CD4-positive, alpha-beta T cell treated with Interferon alpha-2 for 1 hour (primary cell): ENCODE measurements around the gene DYRK1A.
"Not testable (repeated sequence)": the region's sequence is repeated elsewhere in the genome, so short reads cannot be mapped to it uniquely, and the experiment has no call there.

ENCODE experiments used
- DNase-seq, 2 donors: peaks; one replicate each; pipeline ENCODE4 v3.0.0-alpha.2; 2020 to 2022

Gene DYRK1A

DNA sequence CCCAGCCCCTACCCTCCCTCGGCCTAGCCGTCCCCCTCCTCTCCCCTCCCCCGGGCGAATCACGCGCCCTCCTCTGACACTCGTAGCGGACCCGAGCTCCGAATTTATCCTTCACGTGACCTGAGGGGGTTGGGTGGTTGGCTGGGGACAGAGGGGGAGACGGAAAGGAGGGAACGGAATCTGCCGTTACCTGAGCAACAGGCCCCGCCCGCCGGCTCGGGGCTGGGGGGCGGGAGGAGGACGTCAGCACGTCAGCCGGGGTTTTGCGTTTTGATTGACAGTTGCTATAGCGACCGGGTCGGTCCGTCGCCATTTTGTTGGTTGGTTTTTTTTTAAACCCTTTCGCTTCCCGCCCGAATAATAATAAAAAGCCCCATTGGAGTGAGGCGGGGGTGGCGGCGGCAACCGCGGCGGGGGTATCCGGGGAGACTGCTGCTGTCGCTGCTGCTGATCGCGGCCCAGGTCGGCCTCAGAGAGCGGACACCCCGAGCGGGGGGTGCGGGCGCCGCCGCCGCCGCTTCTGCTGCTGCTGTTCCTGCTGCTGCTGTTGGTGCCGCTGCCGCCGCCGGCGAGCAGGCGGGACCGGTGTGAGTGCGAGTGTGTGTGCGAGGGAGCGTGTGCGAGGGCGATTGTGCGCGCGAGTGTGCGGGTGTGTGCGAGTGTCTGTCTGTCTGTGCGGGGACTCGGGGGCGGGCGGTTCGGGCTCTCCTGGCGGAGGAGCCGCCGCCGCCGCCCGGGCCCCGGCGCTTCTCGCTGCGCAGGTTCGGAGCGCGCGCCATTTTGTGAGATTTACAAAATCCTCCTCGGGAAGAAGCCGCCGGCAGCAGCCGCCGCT lies at the start of gene DYRK1A:
Gene DYRK1A, plus strand, starts transcription at position 292 of the 835 bp plus-strand sequence. CDS start 53,602 bp downstream, outside the sequence.
- DNase-seq, result peak; percentile 99

DNA sequence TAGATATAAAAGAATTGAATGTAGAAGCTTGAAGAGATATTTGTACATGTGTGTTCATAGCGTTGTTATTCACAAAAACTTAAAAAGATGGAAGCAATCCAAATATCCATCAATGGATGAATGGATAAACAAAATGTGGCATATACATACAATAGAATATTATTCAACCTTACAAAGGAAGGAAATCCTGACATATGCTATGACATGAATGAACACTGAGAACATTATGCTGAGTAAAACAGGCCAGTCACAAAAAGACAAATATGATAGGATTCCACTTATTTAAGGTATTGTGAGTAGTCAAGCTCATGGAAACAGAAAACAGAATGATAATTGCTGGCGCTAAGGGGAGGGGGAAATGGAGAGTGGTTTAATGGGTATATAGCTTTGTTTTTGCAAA lies 47.0 kb upstream of the DYRK1A start:
- no peak for DNase-seq

DNA sequence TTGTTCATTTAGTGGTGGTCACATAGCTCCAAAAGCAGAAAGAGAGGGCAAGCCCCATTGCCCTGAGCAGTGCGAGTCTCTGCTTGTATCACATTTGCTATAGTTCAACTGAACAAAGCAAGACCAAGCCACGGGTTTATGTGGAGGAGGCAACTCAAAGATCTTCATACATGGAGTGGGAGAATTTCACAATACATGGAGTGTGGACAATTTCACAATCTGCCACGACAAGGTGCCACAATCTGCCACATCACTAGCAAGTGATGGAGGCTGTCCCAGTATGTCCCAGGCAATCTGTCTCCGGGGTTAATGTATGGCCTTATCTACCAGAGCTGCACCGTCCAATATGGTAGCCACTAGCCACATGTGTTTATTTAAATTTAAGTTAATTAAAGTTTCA lies 44.5 kb upstream of the DYRK1A start:
- DNase-seq, result no peak

DNA sequence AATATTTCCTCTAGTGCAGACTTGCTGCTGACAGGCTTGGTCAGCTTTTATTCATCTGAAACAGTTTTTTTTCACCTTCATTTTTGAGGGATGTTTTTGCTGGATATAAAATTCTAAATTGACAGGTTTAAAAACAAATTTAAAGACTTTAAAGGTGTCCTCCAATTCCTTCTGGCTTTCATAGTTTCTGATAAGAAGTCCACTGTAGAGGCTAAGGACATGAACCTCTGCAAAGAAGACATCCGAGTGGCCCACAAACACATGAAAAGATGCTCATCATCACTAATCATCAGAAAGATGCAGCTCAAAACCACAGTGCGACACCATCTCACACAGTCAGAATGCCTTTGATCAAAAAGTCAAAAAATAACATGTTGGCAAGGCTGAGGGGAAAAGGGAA lies 42.0 kb upstream of the DYRK1A start:
- no peak for DNase-seq

DNA sequence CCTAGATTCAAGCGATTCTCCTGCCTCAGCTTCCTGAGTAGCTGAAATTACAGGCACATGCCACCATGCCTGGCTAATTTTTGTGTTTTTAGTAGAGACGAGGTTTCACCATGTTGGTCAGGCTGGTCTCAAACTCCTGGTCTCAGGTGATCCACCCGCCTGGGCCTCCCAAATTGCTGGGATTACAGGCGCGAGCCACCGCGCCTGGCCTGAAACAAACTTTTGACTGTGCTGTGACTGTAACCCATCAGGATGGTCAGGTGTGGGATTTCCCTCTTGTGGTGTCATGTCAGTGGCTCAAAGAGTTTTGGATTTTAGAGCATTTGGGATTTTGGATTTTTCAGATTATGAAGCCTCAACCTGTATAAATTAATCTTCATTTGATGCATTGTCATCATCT lies 38.4 kb upstream of the DYRK1A start:
- DNase-seq, result not testable (repeated sequence)

DNA sequence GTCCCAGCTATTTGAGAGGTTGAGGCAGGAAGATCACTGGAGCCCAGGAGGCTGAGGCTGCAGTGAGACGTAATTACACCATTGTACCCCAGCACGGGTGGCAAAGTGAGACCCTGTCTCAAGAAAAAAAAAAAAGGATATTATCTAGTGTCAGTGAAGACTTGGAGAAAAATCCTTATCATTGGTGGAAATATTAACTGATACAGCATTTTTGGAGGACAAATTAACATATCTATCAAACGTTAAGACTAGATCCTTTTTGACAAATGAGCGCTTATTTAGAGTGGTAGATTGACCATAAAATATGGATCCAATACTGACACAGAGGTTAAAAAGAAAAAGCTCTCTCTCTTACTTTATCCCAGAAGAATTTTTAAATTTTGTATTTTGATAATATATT lies 35.2 kb upstream of the DYRK1A start:
- no peak for DNase-seq

DNA sequence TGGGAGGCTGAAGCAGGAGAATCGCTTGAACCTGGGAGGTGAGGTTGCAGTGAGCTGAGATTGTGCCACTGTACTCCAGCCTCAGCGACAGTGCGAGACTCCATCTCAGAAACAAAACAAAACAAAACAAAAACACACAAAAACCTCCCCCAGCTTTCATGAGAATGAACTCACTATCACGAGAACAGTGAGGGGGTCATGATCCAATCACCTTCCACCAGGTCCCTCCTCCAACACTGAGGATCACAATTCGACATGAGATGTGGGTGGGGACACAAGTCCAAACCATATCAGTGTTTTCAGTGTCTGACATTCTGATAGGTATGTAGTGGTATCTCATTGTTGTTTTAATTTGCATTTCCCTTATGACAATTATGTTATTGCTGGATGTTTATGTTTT lies 31.5 kb upstream of the DYRK1A start:
- DNase-seq, result no peak

DNA sequence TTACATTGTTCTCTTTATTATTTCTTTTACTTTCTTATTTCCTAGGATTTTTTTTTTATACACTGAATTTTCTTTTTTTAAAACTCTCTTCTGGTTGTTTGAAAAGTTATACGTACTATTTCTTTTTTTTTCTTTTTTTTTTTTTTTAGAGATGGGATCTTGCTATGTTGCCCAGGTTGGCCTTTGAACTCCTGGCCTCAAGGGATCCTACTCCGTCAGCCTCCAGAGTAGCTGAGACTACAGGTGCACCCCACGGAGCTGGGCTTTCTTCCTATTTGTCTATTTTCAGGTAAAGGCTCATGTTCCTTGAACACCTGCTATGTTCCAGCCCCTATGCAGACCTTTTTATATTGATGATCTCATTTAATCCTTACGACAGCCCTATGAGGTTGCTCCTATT lies 29.4 kb upstream of the DYRK1A start:
- DNase-seq, result no peak

DNA sequence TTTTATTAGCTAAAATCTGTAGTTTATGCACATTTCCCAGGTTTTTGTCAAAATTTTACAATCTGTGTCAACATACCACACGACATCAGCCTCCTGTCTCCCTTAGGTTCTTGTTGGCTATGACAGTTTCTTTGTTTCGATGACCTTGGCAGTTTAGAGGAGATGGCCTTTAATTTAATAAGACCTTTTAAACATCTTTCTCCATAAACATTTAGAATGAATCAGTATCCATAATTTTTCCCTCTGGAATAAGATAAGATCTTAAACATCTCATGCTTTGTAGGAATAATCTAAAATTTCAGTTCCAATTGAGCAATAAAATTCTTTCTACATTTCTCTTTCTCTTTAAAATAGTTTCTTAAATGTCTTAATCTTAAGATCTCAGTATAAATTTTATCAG lies 28.7 kb upstream of the DYRK1A start:
- DNase-seq, result no peak

DNA sequence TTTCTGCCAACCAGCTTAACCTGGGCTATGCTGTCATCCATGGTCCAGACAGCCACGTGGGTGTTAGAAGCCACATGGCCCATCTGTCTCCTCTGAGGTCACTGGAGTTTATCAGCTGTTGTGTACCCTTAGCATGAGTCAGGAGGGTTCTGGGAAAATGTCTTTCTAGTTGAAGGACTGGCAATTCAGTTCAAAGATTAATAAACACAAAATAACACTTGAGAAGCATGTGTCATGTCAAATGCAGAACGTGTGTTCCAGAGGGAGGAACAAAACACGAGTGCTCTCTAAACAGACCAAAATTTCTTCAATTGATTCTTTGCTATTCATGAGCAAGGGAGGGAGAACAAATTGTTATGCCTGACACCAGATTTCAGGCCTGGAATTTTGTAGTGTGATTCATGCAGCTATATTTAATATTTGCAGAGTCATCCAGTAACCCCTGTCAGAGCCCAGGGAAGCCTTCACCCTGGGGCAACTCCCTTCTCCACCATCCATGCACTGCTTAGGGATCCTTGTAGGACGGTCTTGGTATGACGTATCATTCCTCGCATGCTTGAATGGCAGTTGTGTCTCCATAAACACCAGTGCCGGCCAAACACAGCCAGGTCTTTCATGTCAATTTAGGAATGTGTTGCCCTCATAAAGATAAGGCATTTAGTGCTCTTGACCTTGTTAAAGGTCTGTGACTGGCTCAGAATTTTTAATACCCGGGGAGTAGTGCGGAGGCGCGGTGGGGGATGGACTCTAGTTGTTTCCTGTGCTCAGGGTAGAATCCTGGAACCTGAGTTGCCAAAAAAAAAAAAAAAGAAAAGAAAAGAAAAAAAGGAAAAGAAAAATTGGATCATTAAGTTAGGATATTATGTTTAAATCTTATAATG lies 27.7 kb upstream of the DYRK1A start:
- DNase-seq, result no peak

DNA sequence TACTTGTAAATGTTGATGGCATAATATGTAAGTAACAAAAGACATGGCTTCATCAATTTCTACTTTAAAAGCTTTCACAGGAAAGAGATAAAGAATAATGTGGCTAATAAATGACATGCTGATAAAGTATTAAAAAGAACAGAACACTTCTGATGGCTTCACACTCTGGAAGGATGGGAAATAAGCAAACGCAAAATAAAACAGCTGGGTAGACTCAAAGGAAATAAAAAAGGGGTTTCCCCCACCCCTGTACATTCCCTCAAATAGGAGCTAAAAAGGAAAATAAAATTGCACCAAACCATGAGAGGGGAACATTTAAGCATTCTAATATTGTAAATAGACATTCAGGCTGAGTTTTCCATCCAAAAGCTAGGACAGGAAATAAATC lies 27.0 kb upstream of the DYRK1A start:
- DNase-seq, result no peak

DNA sequence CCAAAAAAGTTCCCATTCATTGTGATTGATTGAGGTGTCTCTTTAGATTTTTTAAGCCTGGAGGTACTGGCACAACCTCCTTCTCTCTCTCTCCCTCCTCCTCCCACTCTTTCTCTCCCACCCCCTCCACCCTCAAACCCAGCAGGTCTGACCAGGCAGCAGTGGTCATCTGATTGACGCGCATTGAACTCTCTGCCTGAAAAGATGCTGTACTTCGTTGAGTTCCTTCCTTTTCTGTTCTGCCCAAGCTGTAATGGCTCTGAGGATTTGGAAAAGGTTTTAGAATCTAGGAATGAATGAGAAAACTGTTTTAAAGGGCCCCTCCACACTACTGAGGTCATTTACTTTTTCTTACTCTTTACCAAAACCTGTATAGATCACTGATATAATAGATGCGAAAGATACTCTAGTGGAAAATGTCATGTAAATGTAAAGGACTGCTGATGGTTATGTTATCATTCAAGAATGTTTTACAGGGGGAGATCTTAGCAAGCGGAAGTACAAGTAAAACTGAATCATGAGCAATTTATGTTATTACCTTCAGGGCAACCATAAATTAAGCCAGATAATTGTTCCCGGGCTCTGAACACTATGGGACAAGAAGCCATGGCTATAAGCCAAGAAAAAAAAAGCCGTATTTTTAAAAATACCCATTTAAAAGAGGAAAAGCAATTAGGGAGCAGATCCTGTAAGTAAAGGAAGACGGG lies 25.2 kb upstream of the DYRK1A start:
- no peak for DNase-seq

DNA sequence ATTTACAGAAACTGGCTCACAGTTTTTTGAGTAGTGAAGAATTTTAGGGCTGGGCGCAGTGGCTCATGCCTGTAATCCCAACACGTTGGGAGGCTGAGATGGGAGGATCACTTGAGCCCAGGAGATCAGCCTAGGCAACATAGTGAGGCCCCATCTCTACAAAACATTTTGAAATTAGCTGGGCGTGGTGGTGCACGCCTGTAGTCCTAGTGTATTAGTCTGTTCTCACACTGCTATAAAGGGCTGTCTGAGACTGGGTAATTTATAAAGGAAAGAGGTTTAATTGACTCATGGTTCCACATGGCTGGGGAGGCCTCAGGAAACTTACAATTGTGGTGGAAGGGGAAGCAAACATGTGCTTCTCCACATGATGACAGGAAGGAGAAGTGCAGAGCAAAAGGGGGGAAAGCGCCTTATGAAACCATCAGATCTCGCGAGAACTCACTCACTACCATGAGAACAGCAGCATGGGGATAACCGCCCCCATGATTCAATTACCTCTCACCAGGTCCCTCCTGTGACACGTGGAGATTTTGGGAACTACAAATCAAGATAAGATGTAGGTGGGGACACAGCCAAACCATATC lies 24.4 kb upstream of the DYRK1A start:
- DNase-seq, result no peak

DNA sequence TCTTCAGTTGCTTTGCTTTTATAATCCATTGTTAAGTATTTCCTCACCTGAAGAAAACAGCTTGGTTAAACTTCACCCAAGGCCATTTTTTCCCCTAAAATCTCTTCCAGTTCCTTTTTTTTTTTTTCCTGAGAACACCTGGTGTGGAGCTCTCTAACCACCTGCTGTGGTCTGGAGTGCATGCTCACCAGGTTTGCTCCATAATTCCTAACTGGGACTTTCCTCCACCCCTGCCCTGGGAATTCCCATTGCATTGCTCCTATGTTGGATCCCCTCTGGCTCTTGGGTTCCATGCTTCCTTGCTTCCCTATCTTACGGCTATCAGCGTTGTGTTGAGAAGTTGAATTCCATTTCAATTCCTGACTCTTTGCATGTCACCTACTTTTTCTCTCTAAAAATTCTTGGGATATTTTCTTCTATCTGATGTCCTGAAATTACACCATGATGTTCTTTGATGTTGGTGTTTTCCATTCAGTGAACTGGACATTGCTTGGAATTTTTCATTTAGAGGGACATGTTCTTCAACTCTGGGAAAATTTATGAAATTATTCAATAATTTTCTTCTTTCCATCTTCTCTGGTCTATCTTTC lies 19.6 kb upstream of the DYRK1A start:
- no peak for DNase-seq

DNA sequence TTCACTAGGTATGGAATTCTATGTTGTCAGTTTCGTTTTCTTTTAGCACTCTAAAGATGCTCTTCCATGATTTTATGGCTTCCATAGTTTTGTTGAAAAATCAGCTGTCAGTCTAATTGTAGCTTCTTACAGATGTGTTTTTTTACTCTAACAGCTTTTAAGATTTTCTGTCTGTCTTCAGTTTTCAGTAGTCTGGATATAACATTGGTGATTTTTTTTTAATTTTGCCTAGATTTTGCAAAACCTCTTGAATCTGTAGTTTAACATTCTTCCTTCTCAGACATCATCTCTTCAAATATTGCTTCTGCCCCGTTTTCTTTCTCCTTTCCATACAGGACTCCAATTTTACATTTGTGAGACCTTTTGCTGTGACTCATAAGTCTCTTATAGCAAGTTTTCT lies 17.9 kb upstream of the DYRK1A start:
- DNase-seq, result no peak

DNA sequence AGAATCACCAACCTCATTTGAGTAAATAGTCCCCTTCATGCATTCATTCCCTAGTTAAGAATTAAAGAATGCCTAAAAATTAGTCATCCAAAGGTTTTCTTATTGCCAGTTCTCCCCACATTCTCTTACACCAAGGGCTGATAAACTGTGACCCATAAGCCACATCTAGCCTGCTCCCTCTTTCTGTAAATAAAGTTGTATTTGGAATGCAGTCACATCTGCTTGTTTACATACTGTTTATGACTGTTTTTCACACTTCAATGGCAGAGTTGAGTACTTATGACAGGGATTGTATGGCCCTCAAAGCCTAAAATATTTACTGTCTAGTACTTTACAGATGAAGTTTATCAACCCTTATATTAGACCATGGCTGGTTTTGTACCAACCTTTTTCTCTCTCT lies 16.1 kb upstream of the DYRK1A start:
- no peak for DNase-seq

DNA sequence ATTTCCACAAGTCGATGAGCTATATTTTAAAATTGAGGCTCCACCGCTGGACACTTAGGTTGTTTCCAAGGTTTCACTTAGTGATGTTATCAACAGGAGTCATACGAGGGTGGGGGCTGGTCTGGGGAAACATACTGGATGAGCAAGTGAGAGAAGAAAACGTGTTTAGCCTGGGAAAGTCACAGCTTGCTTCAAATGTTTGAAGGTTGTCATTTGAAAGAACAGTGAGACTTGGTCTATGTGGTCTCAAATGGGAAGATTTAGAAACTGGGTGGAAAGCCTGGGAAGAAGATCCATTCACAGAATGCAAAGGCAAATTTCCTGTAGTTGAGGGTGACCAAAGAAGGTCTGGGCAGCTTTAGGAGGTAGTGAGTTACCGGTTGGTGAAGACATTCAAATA lies 9.9 kb upstream of the DYRK1A start:
- no peak for DNase-seq

DNA sequence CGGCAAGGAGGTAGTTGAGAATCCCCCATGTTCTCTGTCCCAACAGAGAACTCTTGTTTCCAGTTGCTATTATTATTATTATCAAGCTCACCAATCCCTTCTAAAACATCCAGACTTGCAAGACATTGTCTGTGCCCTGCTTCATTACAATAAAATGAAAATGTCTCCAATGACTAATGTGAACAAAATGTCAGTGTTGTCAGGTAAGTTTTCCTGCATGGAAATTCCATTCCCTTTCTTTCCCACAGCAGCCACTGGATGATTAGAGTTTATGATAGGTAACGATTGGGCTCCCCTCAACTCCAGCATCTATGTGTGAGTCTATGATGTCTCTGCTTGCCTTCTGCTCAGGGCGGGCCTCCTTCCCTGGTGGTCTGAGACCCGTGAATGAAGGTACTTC lies 8.9 kb upstream of the DYRK1A start:
- no peak for DNase-seq

DNA sequence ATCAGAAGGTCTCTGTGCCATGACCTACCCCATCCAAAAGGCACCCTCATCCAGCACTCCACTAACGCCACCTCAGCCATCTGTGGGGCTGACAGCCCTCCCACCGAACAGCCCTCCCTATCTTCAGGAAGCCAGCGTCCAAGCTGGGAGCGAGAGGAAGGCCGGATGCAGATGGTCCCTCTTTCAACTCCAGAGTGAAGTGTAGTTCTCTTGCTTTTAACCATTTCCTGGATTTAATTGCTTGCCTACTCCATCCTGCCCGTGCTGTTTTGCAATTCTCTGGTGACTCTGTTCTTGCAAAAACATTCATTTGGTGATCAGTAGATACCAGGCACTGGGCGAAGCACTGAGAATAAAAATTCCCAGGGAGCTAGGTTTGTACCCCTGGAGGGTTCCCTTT lies 8.2 kb upstream of the DYRK1A start:
- DNase-seq, result no peak

DNA sequence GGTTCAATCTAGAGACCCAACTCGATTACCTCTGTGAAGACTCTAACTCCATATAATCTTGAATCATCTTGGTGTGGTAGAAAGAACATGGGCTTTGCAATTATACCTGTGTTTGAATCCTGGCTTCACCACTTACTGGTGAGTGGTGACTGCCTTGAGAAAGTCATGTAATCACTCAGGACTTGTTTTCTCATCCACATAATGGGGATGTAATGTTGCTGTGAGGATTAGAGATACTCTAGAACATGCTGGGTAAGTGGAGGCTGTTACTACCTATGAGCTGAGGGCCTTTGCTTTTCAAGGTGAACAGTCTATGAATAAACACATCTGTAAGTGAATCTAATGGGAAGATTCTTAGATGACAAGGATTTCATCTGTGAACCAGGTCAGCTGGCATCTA lies 2.6 kb upstream of the DYRK1A start:
- DNase-seq, result no peak

DNA sequence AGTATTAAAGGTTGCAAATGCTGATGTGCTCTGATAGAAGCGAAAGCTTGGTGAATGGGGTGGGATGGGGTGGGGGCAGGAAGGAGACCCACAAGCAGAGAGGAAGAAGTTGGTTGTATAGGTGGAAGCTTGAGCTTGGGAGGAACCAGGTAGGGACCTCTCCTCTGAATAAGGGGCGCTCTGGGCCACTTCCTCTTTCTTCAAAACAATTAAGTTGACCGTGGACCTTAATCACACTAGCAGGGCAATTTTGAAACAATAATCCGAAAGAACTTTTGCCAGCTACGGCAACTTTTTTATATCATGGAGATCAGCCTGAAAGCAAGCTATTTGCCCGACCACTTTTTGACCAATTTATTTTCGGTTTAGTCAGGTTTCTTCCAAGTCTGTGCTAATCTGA lies 1.9 kb upstream of the DYRK1A start:
- peak in 1 of 2 donors; percentile 8 for DNase-seq
